A549 (cell line): ENCODE measurements around the gene RABL6. TPM values are rescaled to one million over a fixed set of nuclear protein-coding genes. Genes with fewer than 3 reads are reported as not detected.

ENCODE experiments used
- ATAC-seq, 2 experiments: fragments of 200-7000 bp in 1 of 2; fragments of >200 bp in 1 of 2; cut with Nextera tagmentation in 1 of 2; cut with Tn5 transposase in 1 of 2; 3 replicates each; pipeline versions ENCODE4 v1.8.0 to v1.9.1; 2018 to 2020; ENCODE audit warnings: mild to moderate bottlenecking in 1 of 2, moderate library complexity in 1 of 2
- CTCF ChIA-PET: fragments of 300-600 bp; sonication (Branson Sonifier 250); formaldehyde crosslinking; extraction: SDS; loops from one replicate; lab custom pipeline; 2021; ENCODE audit warnings: antibody characterized with exemption, inconsistent platforms; lab: Yijun Ruan, JAX
- POLR2A ChIA-PET: fragments of 350-600 bp; formaldehyde crosslinking; extraction: SDS; loops from one replicate; lab custom pipeline; 2021; ENCODE audit warnings: antibody characterized with exemption, inconsistent platforms; lab: Yijun Ruan, JAX
- DNase-seq, 2 experiments: peaks; one replicate each; pipeline versions ENCODE4 v3.0.0 to v3.0.0-alpha.2; 2011 to 2016; ENCODE audit warnings: low read depth in 1 of 2, low spot score in 1 of 2
- FAIRE-seq: peaks from 2 replicates; lab custom pipeline; 2011; peaks lifted over from hg19 to GRCh38; lab: Jason Lieb, UNC
- H3K27ac ChIP-seq, 2 experiments: fragments of >200 bp; sonication (Bioruptor Twin); formaldehyde crosslinking; 3 replicates each; pipeline ENCODE4 v1.5.1; 2016 to 2017
- H3K4me1 ChIP-seq: fragments of >200 bp; sonication (Bioruptor Twin); formaldehyde crosslinking; 3 replicates; pipeline ENCODE4 v1.6.1; 2016
- H3K4me2 ChIP-seq: fragments of >200 bp; sonication (Bioruptor Twin); formaldehyde crosslinking; 3 replicates; pipeline ENCODE4 v1.6.1; 2016
- H3K4me3 ChIP-seq: fragments of >200 bp; sonication (Bioruptor Twin); formaldehyde crosslinking; 3 replicates; pipeline ENCODE4 v1.5.1; 2016
- H3K9me3 ChIP-seq: fragments of >200 bp; sonication (Bioruptor Twin); formaldehyde crosslinking; 3 replicates; pipeline ENCODE4 v1.6.1; 2016
- BHLHE40 ChIP-seq: IDR thresholded peaks from 2 replicates; pipeline ENCODE4 v1.6.1; 2012; ENCODE audit warnings: low read depth, low read length, inconsistent platforms
- CBX2 ChIP-seq: fragments of 200-600 bp; sonication (generic); IDR thresholded peaks from 2 replicates; pipeline ENCODE4 v1.6.1; 2016; ENCODE audit warnings: low read depth, mild to moderate bottlenecking, borderline replicate concordance
- ESRRA ChIP-seq: fragments of 150-350 bp; IDR thresholded peaks from 2 replicates; pipeline ENCODE4 v1.6.1; 2014; ENCODE audit warnings: mild to moderate bottlenecking, low read length, borderline replicate concordance
- HDAC2 ChIP-seq: fragments of 200-600 bp; sonication (generic); IDR thresholded peaks from 2 replicates; pipeline ENCODE4 v1.6.1; 2016
- JUN ChIP-seq, 2 experiments: fragments of >200 bp; sonication (Bioruptor Twin); formaldehyde crosslinking; IDR thresholded peaks; 2 replicates in 1 of 2; 3 replicates in 1 of 2; pipeline ENCODE4 v1.6.1; 2016 to 2017
- MAZ ChIP-seq: fragments of 150-350 bp; IDR thresholded peaks from 2 replicates; pipeline ENCODE4 v1.6.1; 2014; ENCODE audit warnings: antibody characterized with exemption, low read depth, low read length, borderline replicate concordance
- POLR2A ChIP-seq: IDR thresholded peaks from 2 replicates; pipeline ENCODE4 v1.6.1; 2012; ENCODE audit warnings: mild to moderate bottlenecking, low read length
- RARB ChIP-seq: fragments of 250-450 bp; sonication (Bioruptor Pico); IDR thresholded peaks from 2 replicates; pipeline ENCODE4 v1.8.0; 2021; ENCODE audit warnings: mild to moderate bottlenecking, moderate library complexity
- RFX5 ChIP-seq: fragments of 450-650 bp; IDR thresholded peaks from 2 replicates; pipeline ENCODE4 v1.7.1; 2014; ENCODE audit warnings: antibody characterized with exemption, mild to moderate bottlenecking, moderate library complexity
- SREBF2 ChIP-seq: fragments of 450-650 bp; IDR thresholded peaks from 2 replicates; pipeline ENCODE4 v1.6.1; 2014; ENCODE audit warnings: mild to moderate bottlenecking, moderate library complexity
- ZFP36 ChIP-seq: fragments of 450-650 bp; IDR thresholded peaks from 2 replicates; pipeline ENCODE4 v1.6.1; 2014; ENCODE audit warnings: borderline replicate concordance; ENCODE audit not compliant: partially characterized antibody
- ZSCAN20 ChIP-seq: fragments of 250-450 bp; sonication (Bioruptor Pico); IDR thresholded peaks from 2 replicates; pipeline ENCODE4 v1.8.0; 2022; ENCODE audit warnings: mild to moderate bottlenecking, moderate library complexity
- WGBS: methylation state at CpG from one replicate; pipeline ENCODE4 v1.1.6; 2017; ENCODE audit errors: missing lambda C conversion rate; 5-methylcytosine and 5-hydroxymethylcytosine counted together
- polyA plus RNA-seq, 4 experiments: library from polyadenylated mRNA; depleted of rRNA in 3 of 4; stranded (reverse); fragments of >200 nt; fragmentation: RNase III in 1 of 4; extraction: RNeasy Plus Mini Kit Qiagen cat#74134 plus additional on column Dnase treatment in 1 of 4; gene quantifications; 2 replicates in 3 of 4; 3 replicates in 1 of 4; pipeline ENCODE4 v1.2.3, GENCODE V29; 2011 to 2017
- TF ChIP-seq, protein P1 (sequence below): IDR thresholded peaks from 2 replicates; pipeline ENCODE4 v1.6.1; 2012
- TF ChIP-seq, protein P2 (sequence below): fragments of 250-450 bp; sonication (Bioruptor Pico); IDR thresholded peaks from 2 replicates; pipeline ENCODE4 v1.5.0; 2021; ENCODE audit warnings: mild to moderate bottlenecking, moderate library complexity, borderline replicate concordance
- TF ChIP-seq, protein P3 (sequence below): fragments of >200 bp; sonication (Bioruptor Twin); formaldehyde crosslinking; IDR thresholded peaks from 3 replicates; pipeline ENCODE4 v1.6.1; 2016
- TF ChIP-seq, protein P4 (sequence below): fragments of >200 bp; sonication (Bioruptor Twin); formaldehyde crosslinking; IDR thresholded peaks from 3 replicates; pipeline ENCODE4 v1.5.1; 2016
- TF ChIP-seq, protein P5 (sequence below): fragments of 200-600 bp; sonication (generic); IDR thresholded peaks from 2 replicates; pipeline ENCODE4 v1.6.1; 2016; ENCODE audit warnings: antibody characterized with exemption, mild to moderate bottlenecking, moderate library complexity

Gene RABL6
- polyA plus RNA-seq, 2 of the 4 experiments (the other 2 are of a cell fraction): 46.8 to 71.4 TPM

DNA sequence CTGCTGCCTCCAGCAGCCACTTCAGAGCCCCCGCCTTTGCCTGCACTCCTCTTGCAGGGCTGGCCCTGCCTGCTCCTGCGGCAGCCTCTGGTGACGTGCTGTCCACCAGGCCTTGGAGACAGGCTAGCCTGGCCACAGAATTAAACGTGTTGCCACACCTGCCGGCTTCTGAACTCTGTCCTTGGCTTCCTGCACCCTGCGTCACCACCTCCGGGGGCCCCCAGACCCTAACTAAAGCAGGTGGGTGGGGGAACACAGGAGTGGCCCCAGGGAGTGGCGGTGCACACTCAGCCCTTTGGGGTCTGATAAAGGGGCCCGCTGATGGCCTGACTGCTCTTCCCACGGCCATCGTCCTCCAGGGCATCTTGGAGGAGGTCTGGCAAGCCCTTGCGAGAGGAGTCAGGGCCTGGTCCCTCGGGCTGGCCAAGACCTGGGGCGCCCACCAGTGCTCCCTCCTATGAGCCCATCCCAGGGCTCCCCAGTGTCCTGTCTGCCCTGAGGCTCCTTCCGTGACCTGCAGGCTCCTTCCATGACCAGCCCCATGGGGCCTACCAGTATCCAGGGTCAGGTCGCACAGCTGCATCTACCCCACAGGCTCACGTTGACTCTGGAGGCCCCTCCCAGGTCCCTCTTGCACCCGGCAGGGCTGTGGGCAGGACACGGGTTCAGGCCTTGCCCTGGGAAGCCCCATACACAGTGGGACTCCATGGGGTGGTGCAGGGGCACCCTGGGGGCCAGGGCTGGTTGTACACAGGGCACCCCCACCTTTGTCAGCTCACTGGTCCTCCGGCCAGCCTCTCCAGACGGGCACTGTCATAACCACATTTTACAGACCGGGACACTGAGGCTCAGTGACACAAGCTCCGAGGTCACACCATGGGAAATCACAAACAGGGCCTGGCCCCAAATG lies 43.4 kb downstream of the RABL6 start:
- FAIRE-seq (no peak), ATAC-seq (no peak), DNase-seq (no peak)
- Histone ChIP-seq H3K27ac (peak overlapping the region; percentile 96 to 97; a peak in 5 of 6 replicates), H3K9me3 (no peaks in the 10 kb centered on the region), H3K4me3 (no peak overlapping the region), H3K4me2 (peak overlapping the region; percentile 86), H3K4me1 (peaks cover 40% of the 10 kb centered on the region)
- TF ChIP-seq BHLHE40 (no peak), SREBF2 (no peak), MAZ (no peak), HDAC2 (no peak), ESRRA (no peak), RFX5 (no peak), POLR2A (no peak; the same call in 1 of the 2 replicates), ZSCAN20 (CRISPR knock-in tag) (no peak), JUN (IDR thresholded peaks at IDR 0.05) (no peak), RARB (CRISPR knock-in tag) (no peak), CBX2 (no peak), ZFP36 (no peak)
- TF ChIP-seq, protein P1, sequence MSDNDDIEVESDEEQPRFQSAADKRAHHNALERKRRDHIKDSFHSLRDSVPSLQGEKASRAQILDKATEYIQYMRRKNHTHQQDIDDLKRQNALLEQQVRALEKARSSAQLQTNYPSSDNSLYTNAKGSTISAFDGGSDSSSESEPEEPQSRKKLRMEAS: no peak
- TF ChIP-seq, protein P2, sequence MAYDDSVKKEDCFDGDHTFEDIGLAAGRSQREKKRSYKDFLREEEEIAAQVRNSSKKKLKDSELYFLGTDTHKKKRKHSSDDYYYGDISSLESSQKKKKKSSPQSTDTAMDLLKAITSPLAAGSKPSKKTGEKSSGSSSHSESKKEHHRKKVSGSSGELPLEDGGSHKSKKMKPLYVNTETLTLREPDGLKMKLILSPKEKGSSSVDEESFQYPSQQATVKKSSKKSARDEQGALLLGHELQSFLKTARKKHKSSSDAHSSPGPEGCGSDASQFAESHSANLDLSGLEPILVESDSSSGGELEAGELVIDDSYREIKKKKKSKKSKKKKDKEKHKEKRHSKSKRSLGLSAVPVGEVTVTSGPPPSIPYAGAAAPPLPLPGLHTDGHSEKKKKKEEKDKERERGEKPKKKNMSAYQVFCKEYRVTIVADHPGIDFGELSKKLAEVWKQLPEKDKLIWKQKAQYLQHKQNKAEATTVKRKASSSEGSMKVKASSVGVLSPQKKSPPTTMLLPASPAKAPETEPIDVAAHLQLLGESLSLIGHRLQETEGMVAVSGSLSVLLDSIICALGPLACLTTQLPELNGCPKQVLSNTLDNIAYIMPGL: no peak
- TF ChIP-seq, protein P3, sequence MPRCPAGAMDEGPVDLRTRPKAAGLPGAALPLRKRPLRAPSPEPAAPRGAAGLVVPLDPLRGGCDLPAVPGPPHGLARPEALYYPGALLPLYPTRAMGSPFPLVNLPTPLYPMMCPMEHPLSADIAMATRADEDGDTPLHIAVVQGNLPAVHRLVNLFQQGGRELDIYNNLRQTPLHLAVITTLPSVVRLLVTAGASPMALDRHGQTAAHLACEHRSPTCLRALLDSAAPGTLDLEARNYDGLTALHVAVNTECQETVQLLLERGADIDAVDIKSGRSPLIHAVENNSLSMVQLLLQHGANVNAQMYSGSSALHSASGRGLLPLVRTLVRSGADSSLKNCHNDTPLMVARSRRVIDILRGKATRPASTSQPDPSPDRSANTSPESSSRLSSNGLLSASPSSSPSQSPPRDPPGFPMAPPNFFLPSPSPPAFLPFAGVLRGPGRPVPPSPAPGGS: no peak
- TF ChIP-seq, protein P4, sequence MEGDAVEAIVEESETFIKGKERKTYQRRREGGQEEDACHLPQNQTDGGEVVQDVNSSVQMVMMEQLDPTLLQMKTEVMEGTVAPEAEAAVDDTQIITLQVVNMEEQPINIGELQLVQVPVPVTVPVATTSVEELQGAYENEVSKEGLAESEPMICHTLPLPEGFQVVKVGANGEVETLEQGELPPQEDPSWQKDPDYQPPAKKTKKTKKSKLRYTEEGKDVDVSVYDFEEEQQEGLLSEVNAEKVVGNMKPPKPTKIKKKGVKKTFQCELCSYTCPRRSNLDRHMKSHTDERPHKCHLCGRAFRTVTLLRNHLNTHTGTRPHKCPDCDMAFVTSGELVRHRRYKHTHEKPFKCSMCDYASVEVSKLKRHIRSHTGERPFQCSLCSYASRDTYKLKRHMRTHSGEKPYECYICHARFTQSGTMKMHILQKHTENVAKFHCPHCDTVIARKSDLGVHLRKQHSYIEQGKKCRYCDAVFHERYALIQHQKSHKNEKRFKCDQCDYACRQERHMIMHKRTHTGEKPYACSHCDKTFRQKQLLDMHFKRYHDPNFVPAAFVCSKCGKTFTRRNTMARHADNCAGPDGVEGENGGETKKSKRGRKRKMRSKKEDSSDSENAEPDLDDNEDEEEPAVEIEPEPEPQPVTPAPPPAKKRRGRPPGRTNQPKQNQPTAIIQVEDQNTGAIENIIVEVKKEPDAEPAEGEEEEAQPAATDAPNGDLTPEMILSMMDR: no peak
- TF ChIP-seq, protein P5, sequence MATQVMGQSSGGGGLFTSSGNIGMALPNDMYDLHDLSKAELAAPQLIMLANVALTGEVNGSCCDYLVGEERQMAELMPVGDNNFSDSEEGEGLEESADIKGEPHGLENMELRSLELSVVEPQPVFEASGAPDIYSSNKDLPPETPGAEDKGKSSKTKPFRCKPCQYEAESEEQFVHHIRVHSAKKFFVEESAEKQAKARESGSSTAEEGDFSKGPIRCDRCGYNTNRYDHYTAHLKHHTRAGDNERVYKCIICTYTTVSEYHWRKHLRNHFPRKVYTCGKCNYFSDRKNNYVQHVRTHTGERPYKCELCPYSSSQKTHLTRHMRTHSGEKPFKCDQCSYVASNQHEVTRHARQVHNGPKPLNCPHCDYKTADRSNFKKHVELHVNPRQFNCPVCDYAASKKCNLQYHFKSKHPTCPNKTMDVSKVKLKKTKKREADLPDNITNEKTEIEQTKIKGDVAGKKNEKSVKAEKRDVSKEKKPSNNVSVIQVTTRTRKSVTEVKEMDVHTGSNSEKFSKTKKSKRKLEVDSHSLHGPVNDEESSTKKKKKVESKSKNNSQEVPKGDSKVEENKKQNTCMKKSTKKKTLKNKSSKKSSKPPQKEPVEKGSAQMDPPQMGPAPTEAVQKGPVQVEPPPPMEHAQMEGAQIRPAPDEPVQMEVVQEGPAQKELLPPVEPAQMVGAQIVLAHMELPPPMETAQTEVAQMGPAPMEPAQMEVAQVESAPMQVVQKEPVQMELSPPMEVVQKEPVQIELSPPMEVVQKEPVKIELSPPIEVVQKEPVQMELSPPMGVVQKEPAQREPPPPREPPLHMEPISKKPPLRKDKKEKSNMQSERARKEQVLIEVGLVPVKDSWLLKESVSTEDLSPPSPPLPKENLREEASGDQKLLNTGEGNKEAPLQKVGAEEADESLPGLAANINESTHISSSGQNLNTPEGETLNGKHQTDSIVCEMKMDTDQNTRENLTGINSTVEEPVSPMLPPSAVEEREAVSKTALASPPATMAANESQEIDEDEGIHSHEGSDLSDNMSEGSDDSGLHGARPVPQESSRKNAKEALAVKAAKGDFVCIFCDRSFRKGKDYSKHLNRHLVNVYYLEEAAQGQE: no peak
- ChIA-PET POLR2A (interaction anchor here (0.6 to 1.3 kb wide), 4 partner anchors 9 to 140 kb away, joined by 3 to 6 read pairs (median 4); partner anchors contain the start of gene TMEM141), CTCF (interaction anchor here (1.0 to 1.7 kb wide), 3 partner anchors 9 to 94 kb away, joined by 3 to 6 read pairs (median 6); partner anchors contain the start of genes AJM1 and C8G)
- WGBS: 90% methylated on average over 15 of the region's 23 CpGs
